Epidermal melanocyte (primary cell): ENCODE data around the gene DLG4.

Experiments
- DNase-seq: peaks from one replicate; pipeline ENCODE4 v3.0.0; 2011; ENCODE audit warnings: low spot score; ENCODE audit not compliant: insufficient read length

The DLG4 gene

GRCh38 chr17:7219812-7220592 lies at the start of gene DLG4, which contains the start of gene ACADVL:
TSS of gene DLG4 (minus strand) at chr17:7219836.
TSS of gene ACADVL (plus strand) at chr17:7219938. CDS start at chr17:7219985, 47 bp downstream.
- peak; percentile 94 for DNase-seq

- no peak for DNase-seq
Observed at GRCh38 chr17:7266784-7267183, 47.1 kb upstream of the DLG4 start.

- DNase-seq = no peak
Observed at GRCh38 chr17:7263801-7264078, 44.1 kb upstream of the DLG4 start.

GRCh38 chr17:7262935-7263800 lies 43.5 kb upstream of the DLG4 start:
- DNase-seq = no peak

GRCh38 chr17:7262192-7262934 lies 42.7 kb upstream of the DLG4 start, which contains the start of gene CLDN7:
TSS of gene CLDN7 (minus strand) at chr17:7262478. CDS start at chr17:7262043, 435 bp downstream.
- no peak for DNase-seq

- no peak for DNase-seq
Observed at GRCh38 chr17:7261379-7262191, 41.9 kb upstream of the DLG4 start.

GRCh38 chr17:7260651-7261378 lies 41.2 kb upstream of the DLG4 start:
- DNase-seq = peak; percentile 54

GRCh38 chr17:7260151-7260550 lies 40.5 kb upstream of the DLG4 start:
- DNase-seq = no peak

- DNase-seq = no peak
Observed at GRCh38 chr17:7259555-7259889, 39.9 kb upstream of the DLG4 start.

GRCh38 chr17:7258731-7259554 lies 39.3 kb upstream of the DLG4 start:
- DNase-seq = no peak

GRCh38 chr17:7256766-7257456 lies 37.3 kb upstream of the DLG4 start:
- DNase-seq = no peak

GRCh38 chr17:7254511-7254910 lies 34.9 kb upstream of the DLG4 start:
- DNase-seq = no peak

GRCh38 chr17:7253082-7253481 lies 33.4 kb upstream of the DLG4 start:
- DNase-seq = no peak

- peak; percentile 94 for DNase-seq
Observed at GRCh38 chr17:7252176-7253043, 32.8 kb upstream of the DLG4 start, which contains the start of gene ELP5. TSS of gene ELP5 (plus strand) at chr17:7252215. CDS start at chr17:7252551, 336 bp downstream.

GRCh38 chr17:7251661-7252175 lies 32.1 kb upstream of the DLG4 start, which contains the start of gene CTDNEP1:
TSS of gene CTDNEP1 (minus strand) at chr17:7251734. CDS start at chr17:7251296, 438 bp downstream.
- DNase-seq = peak; percentile 96

- no peak for DNase-seq
Observed at GRCh38 chr17:7250695-7251627, 31.3 kb upstream of the DLG4 start.
